HG03066 (cell line): ENCODE measurements around the gene PTPRU.

Experiments used
- ATAC-seq: cut with Tn5 transposase; IDR thresholded peaks from one replicate; pipeline ENCODE4 v1.9.1; 2021; ENCODE audit warnings: low read depth; ENCODE audit not compliant: unreplicated experiment

PTPRU gene

GRCh38 chr1:29327223-29327935, 91.1 kb downstream of the PTPRU start:
- ATAC-seq, result no peak

DNA sequence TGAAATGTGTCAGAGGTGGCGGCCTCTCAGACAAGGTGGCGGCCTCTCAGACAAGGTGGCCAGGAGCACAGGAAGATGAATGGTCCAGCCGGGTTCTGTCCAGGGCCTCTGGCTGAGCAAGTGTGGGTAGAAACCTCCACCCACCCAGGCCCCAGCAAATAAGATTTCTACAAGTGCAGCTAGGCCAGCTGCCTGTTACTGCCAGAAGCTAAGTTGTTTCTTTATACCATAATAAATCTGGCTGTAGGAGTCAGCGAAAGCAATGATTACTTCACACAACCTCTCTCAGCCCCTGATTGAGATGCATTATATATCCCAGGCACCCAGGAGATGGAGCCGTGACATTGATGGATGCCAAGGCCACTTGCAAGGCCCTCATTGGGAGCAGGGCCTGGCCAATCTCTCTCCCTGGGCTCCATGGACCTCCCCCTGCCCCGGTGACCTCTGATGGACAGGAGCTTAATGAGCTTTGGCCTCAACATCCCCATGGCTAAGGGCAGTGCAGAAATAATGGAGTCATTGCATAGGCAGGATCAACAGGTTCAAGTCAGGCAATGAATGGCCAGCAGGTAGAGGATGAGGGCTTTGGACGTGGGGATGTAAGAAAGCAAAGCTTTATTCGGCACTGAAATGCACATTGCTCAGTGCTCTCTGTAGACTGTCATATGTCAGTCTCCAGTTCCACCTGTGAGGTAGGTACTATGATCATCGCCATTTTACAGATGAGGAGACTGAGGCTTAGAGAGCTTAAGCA, 92.9 kb downstream of the PTPRU start:
- no peak for ATAC-seq

GRCh38 chr1:29330089-29330488, 93.8 kb downstream of the PTPRU start:
- ATAC-seq, result no peak

- ATAC-seq, result no peak
Observed at GRCh38 chr1:29330856-29331255, 94.5 kb downstream of the PTPRU start.

GRCh38 chr1:29331309-29331708, 95.0 kb downstream of the PTPRU start:
- ATAC-seq, result no peak

DNA sequence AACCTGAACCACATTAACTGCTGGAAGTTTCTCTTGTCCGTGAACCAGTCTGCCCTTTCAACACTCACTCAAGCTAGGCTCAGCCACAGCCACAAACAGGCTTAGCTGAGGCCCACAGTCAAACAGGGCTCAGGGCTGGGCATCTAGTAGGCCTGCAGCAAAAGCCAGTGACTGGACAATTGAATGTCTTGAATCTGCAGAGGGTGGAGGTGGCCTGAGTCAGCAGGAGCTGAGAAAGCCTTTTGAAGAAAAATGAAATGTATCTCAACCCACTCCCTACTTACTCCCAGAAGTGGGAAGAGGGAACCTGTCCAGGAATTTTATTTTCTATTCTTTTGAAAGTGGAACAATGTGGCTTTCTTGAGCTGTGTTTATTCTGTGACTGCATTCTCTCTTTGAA, 95.4 kb downstream of the PTPRU start:
- ATAC-seq, result no peak

GRCh38 chr1:29332204-29332603, 95.9 kb downstream of the PTPRU start:
- no peak for ATAC-seq

- ATAC-seq, result no peak
Observed at GRCh38 chr1:29333008-29333407, 96.7 kb downstream of the PTPRU start.

DNA sequence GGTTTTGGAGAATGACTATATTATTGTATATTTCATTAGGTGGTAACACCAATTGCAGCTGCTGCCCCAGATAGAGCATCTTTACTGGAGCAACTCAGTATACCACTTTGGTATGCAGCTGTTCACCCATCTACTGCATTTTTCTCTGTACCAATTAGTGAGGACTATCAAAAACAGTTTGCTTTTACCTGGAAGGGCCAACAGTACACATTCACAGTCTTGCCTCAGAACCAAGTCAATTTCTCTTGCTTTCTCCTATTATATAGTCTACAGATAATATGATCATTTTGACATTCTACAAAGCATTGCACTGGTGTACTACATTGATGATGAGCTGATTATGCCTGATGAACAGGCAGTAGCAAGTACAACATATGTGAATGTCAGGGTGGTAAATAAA, 99.3 kb downstream of the PTPRU start:
- no peak for ATAC-seq

DNA sequence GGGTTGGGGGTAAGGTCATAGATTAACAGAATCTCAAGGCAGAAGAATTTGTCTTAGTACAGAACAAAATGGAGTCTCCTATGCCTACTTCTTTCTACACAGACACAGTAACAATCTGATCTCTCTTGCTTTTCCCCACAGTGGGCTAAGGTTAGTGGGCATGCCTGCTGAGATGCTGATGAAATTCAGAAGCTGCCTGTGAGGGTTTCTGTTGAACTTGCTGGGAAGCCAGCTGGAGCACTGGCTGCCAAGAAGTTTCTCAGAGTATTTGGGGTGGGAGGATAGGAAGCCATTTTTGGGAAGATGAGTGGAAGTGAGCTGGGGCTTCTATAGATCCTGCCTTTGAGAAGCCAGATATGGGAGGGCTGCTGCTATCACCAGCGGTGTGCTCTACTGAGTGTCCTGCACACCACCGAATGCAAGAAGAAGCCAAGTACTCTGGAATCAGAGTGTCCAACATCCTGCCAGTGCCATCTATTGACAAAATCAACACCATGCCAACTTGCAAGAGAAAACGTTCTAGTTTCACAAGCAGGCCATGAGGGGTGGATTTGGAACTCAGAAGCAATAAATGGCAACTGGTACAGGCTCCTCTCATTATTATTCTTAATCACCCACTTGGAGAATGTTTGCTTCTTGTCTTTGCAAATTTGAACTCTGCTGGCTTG, 102.7 kb downstream of the PTPRU start:
- no peak for ATAC-seq

DNA sequence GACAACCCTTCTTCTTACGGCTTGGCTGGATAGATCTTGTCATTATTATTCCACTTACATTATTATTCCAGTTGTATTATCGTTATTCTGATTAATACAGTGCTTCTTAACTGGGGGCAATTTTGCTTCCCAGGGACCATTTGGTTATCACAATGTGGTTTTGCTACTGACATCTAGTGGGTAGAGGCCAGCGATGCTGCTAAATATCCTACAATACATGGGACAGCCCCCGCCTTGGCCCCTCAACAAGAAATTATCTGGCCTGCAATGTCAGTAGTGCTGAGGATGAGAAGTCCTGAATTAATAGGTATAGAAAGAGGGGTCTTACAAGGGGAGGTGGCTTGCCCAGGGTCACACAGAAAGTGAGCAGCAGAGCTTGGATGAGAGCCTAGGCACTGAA, 105.6 kb downstream of the PTPRU start:
- ATAC-seq, result no peak

DNA sequence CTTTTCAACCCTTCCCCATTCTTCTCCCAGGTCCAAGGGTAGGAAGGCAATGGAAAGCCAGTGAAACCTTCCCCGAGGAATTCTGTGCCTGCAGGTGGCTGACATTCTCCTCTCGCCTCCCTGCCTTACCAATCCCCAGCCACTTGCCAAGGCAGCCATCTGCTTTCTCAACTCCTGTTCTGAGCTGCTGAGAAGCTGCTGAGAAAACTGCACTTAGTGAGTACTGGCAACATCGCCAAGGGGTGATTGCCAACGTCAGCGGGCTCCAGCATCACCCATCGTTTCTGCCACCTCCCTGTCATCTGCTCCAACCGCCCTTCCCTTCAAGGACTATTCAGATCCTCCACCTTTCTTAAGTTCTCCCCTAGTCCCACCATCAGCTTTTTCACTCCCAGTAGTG, 106.0 kb downstream of the PTPRU start:
- no peak for ATAC-seq

DNA sequence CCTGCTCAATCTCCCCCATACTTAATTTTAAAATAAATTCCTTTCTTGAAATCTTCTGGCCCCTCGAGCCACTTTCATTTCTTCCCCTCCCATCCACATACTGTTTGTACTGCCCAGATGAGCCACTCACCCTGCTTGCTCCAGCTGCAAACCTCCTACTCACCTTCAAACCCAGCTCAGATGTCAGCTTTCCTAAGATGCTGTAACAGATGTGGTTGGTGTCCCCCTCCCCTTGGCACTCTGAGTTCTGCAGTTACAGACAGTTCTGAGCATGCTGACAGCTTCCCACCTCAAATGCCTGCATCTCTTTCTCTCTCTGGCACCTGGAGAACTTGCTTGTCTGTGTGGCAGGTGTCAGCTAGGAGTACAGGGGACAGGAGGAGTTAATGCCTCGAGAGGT, 106.7 kb downstream of the PTPRU start:
- ATAC-seq, result no peak

DNA sequence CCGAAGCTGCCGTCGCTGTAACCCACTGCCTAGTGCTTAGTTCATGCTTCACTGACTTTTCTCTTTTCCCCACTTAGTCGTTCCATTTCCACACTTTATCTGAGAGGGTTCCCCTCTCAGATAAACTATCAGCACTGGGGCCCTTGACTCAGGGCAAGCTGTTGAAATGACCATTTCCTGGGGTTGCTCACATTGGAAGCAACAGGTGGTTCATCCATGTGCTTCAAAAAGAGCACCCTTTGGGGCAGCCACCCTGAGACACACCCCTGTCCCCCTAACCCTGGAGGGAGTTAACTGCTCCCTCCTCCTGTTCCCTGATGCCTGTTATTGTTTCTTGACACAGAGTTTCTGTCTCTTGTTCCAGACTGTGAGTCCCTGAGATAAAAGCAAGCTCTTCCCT, 107.2 kb downstream of the PTPRU start:
- ATAC-seq, result no peak

GRCh38 chr1:29343908-29344307, 107.6 kb downstream of the PTPRU start:
- no peak for ATAC-seq

DNA sequence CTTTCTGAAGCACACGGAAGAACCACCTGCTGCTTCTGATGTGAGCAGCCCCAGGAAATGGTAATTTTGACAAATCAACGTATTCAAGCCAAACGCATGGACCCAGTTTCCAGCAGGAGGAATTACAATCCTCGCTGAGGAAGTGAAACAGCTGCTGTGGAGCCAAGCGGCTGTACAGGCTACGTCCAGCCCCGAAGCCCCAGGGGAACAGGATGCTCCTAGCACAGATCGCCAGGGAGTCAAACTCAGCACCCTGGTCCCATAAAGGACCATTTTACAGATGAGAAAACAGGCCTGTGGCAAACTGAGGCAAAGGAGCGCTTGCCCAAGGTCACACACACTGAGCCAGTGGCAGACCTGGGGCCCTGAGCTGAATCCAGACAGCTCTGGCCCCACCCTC, 108.0 kb downstream of the PTPRU start:
- no peak for ATAC-seq

DNA sequence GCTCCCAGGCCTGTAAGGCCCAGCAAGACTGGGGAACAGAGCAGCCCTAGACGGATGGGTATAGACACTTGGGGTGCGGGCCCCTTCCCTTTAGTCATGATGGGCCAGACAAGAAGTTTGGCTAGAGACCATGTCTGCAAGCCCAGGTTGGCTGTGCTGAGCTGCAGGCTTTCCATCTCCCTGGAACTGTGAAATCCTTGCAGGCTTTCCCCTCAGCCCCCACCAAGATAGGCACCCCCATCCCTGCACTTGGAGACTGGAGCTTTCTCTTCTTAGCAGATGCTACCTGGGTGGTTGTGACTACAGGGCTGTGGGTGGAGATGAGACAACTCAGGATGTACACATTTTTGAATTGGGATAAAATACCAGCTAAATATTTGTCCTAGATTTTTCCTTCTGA, 110.3 kb downstream of the PTPRU start:
- no peak for ATAC-seq

DNA sequence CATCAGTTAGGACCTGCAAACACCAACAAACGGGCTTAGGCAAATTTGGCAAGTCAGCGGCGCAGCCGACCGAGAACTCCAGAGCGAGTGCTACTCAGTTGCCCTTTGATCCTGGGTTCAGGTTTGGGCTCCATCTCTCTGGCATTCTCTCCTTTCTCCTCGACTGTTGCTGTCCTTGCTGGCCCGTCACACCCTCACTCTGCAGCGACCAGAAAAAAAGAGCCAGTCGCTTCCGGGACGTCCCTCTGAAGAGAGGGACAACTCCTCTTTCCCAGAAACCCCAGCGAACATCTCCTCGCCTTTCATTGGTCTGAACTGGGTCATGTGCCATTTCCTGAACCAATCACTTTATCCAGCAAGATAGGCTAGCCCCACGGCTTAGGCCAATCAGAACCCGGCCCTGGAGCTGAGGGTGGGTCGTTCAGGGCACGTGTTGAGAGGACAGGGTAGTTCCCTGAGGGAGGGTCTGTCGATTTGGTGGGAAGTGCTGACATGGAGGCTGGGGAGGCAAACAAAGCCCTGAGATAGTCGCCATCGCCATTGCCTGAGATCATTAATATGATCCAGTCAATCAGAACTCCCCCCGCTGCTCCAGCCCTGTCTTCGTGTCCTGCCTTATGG, 113.7 kb downstream of the PTPRU start:
- no peak for ATAC-seq

GRCh38 chr1:29352719-29353420, 116.5 kb downstream of the PTPRU start:
- no peak for ATAC-seq

DNA sequence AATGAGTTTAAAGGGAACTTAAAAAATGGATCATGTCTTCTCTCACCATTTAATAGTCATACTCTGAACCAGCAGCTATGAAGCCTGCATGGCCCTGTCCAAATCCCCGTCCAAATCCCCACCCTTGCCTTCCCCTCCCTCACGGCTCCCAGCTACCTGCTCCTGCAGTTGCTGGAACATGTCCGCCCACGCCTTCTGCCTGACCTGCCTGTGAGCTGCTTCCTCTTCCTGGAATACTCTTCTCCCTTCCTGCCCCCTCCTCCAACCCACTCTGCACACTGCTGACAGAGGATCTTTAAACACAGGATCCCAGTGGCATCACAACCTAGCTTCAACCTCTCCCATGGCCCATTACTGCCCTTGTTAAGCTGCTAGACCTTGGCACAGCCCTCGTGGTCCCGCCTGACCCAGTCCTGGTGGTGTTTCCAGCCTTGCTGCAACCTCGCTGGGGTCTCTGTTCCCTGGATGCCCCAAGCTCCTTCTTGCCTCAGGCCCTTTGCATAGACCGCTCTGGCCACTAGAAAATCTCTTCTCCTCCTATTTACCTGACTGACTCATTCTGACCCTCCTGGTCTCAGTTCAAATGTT, 118.3 kb downstream of the PTPRU start:
- ATAC-seq, result no peak
